Nucleus accumbens (tissue), 56 donors: ENCODE measurements around the gene HIVEP1.

Experiments used
- DNase-seq, 56 donors: peaks; one replicate each; lab custom pipeline; 2025; lab: John Stamatoyannopoulos, UW

The HIVEP1 gene

GRCh38 chr6:12047304-12047703 is 35.2 kb downstream of the HIVEP1 start:
- no peak for DNase-seq

GRCh38 chr6:12047792-12048432 is 35.8 kb downstream of the HIVEP1 start:
- DNase-seq, result no peak

- DNase-seq, result no peak
These were observed 36.5 kb downstream of the HIVEP1 start for GRCh38 chr6:12048609-12049008.

GRCh38 chr6:12049165-12049564 is 37.1 kb downstream of the HIVEP1 start:
- no peak for DNase-seq

GRCh38 chr6:12051861-12052368 is 39.8 kb downstream of the HIVEP1 start:
- no peak for DNase-seq

- no peak for DNase-seq
These were observed 46.3 kb downstream of the HIVEP1 start for GRCh38 chr6:12058172-12058961.

GRCh38 chr6:12060780-12061609 is 48.9 kb downstream of the HIVEP1 start:
- peak in 50 of 56 donors; percentile 19 to 75 (median 48) for DNase-seq

- no peak for DNase-seq
These were observed 50.5 kb downstream of the HIVEP1 start for GRCh38 chr6:12062605-12063004.

- DNase-seq, result no peak
These were observed 52.0 kb downstream of the HIVEP1 start for GRCh38 chr6:12064131-12064530.

- DNase-seq, result no peak
These were observed 52.5 kb downstream of the HIVEP1 start for GRCh38 chr6:12064538-12065071.

GRCh38 chr6:12065321-12066140 is 53.4 kb downstream of the HIVEP1 start:
- no peak for DNase-seq

- DNase-seq, result no peak
These were observed 54.2 kb downstream of the HIVEP1 start for GRCh38 chr6:12066297-12066696.

GRCh38 chr6:12068899-12069557 is 56.9 kb downstream of the HIVEP1 start:
- no peak for DNase-seq

- no peak for DNase-seq
These were observed 57.9 kb downstream of the HIVEP1 start for GRCh38 chr6:12069891-12070529.

GRCh38 chr6:12071064-12071615 is 59.0 kb downstream of the HIVEP1 start:
- DNase-seq, result no peak

GRCh38 chr6:12075067-12075563 is 63.0 kb downstream of the HIVEP1 start:
- no peak for DNase-seq

- no peak for DNase-seq
These were observed 65.1 kb downstream of the HIVEP1 start for GRCh38 chr6:12077021-12077710.

GRCh38 chr6:12078014-12078413 is 65.9 kb downstream of the HIVEP1 start:
- DNase-seq, result no peak
